GM18873 (cell line): ENCODE measurements around the gene CACNA2D2.

ENCODE experiments used
- ATAC-seq: cut with Tn5 transposase; IDR thresholded peaks from one replicate; pipeline ENCODE4 v1.9.1; 2021; ENCODE audit warnings: mild to moderate bottlenecking, moderate library complexity, moderate number of reproducible peaks; ENCODE audit not compliant: unreplicated experiment, low FRiP score

CACNA2D2 gene

DNA sequence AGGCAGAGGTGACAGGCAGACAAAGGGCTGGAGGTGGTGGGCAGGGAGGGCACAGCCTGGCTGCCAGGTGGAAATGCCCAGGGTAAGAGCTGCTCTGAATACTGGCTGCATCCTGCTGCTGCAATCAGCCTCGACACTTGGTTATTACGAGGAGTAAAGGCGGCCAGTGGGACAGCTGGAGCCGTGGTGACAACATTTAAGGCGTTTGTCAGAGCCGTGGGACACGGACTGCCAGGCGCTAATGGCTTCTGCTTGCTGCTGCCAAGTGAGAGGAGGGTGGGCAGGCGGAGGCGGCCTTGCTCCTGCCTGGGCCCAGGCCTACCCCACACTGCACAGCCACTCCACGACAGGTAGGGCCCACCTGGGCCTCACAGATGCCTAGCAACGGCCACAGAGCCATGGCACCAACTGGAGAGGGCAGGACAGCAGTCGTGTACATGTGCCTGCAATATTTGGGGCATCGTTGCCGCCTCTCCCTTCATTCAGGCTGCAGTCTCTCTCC lies 94.9 kb downstream of the CACNA2D2 start:
- ATAC-seq, result no peak

DNA sequence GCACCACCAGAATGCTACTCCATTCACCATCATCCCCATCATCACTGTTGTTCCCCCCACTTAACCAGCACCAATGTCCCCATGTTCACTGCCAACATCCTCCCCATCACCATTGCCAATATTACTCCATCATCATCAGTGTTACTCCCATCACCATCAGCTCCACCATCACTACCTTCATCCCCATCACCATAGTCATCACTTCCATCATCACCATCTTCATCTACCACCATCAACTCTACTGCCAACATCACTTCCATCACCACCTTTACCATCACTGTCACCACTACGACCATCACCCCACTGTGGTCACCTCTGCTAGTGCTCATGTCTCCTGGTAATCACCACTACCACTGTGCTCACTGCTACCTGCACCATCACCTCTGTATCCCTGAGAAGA lies 96.9 kb downstream of the CACNA2D2 start:
- no peak for ATAC-seq

DNA sequence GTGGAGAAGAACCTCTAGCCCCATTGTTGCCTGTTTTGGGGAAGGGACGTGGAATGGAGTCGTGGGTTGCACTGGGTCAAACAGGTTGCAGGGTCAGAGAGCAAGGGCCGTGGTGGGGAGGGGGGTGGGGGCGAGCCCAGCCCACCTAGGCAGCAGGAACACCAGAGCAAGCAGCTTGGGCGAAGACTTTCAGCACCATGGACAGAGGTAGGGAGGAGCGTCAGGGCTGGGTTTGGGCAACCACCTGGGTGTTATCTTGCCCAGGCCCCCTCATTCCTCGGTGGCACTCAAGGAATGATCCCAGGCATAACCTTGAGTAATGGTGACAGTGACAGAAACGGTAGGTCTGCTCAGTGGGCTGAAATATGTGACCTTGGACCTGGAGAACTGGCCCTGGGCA lies 98.2 kb downstream of the CACNA2D2 start:
- no peak for ATAC-seq

DNA sequence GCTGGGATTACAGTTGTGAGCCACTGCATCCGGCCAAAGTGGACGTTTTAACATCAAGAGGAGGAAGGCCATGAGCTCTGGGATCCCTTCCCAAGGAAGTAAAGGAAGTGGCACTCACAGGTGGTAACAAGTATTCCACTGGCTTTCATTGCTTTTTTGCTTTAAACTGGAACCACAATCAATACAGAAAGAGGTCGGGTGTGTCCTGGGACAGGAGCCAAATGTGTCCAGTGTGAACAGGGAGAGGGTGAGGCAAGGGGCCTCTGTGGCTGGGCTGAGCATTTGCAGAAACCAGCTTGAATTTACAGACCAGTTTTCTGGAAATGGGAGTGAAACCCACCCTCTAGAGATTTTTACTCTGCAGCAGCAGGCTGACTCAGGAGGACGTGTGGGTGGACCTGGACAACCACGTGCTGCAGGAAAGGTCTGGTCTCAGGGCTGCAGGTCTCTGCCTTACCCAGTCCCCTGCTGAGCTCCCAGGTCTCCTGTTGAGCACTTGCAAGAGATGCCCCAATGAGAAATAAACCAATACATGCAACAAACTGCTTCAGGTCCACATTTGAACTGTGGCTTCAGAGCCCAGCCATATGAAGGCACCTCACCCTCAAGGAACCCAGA lies 101.3 kb downstream of the CACNA2D2 start:
- no peak for ATAC-seq

DNA sequence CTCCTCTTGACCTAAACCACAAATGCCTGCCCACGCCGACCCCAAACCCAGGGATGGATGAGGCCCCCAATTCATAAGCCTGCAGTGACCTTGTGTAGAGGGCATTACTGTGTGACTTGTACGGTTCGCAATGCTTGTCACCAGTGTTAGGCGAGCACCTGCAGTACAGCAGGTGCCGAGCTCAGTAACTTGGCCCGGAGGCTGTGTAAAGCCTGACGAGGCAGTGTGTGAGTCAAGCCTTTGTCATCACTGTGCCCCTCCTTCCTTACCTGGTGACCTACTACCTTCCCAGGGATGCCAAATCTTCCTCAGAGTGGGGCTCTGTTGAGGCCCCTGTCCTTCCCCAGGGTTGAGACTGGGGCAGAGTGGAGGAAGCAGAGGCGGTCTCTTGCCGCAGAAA lies 106.9 kb downstream of the CACNA2D2 start:
- ATAC-seq, result no peak

DNA sequence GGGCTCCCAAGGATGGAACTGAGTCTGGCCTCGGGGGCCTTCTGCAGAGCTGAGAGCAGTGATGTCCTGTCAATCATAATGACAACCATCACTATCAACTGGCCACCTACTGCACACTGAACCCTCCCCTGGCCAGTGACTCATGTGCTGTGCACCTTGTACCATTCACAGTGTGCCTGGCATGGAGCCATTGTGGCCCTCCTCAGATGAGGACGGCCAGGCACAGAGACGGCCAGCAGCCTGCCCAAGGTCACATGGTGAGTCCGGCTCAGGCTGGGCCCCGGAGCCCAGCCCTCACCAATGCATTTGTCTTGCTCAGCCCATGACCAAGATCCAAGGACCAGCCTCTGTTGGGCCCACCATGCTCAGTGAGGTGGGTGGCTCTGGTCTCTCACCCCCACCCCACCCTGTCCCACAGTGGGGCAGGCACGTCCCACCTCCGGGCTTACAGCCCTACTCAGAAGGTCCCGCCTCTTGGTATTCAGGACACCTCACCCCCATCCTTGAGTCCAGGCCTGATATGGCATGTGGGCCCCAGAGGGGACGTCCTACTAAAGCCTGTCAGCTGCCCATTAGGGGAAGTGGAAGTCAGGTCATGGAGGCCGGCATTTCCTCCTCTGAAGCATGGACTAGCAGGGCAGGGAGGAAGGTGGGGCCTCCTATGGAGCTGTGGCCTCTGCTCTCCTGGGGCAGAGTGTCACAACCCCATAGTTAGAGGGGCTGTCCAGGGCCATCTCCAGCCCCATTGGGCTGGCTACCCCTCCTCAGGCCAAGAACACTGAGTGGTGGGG lies 108.2 kb downstream of the CACNA2D2 start:
- no peak for ATAC-seq

DNA sequence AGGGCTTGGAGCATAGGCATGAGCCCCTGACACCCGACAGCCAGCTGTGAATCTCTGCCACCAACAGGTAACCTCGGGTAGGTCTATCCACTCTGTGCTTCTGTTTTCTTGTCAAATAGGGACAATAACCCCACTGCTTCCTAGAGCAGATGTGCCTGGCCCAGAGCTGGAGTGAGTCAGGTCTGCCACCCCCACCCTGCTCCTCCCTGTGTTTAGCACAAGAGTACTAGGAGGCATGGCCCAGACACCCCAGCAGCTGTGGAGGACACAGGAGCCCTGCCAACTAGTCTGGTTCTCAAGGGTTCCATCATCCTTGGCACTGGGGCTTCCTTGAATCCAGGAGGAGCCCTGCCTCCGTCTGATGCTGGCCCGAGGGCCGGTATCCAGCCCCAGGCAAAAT lies 110.4 kb downstream of the CACNA2D2 start:
- no peak for ATAC-seq

DNA sequence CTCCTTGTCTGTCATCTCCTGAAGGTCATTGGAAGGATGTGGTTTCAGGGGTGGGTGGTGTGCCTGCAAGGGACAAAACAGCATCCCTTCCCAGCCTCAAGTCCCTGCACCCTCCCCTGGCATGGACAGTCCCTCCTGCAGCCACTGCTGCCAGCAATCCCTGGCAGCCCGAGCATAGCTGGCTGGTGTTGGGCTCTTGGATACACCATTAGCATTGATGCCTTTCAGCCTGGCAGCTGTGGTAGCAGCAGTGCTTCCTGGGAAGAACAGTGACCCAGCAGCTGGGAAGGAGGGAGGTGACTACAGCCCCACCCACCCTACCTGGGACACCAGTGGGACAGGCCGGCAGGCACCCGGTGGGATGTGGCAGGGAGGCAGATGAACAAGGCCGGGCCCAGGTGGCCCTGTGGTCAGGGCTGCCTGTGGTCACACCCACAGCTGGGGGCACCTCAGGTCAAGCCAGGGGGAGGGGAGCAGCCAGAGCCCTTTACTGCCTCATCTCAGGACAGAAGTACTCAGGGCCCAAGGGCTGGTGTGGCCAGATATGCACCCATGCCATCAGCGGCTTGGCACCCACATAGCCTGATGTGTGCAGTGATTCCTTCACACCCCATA lies 111.2 kb downstream of the CACNA2D2 start:
- ATAC-seq, result no peak

DNA sequence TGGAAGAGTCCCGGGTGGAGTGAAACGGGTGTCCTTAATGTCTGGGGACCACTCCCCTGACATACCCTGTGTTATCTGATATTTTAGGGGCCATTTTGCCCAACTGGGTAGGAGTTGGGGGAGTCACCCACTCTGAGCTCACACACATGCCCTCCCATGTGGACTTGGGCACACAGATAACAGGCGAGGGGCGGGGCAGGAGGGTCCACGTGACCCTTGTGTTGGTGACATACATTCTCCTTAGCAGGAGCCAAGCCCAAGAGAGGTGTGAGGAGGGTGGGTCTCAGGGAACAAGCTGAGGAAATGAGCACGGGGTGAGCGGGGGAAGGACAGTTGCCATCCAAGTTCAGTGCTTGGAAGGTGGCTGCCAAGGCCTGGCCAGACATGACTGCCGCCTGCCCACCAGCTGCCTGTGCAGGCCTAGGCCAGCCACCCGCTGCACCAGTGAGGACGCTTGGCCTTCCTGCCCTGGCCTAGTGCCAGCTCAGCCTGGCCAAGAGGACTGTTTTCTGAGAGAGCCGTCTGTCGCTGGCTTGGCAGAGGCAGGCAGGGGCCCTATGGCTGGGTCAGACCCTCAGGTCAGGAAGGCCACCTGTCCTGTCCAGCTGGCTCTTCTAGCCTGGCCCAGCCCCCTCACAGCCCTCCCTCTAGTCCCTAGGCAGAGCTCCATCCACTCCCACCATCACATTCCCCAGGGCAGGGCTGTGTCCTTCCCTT lies 112.8 kb downstream of the CACNA2D2 start:
- ATAC-seq, result no peak

DNA sequence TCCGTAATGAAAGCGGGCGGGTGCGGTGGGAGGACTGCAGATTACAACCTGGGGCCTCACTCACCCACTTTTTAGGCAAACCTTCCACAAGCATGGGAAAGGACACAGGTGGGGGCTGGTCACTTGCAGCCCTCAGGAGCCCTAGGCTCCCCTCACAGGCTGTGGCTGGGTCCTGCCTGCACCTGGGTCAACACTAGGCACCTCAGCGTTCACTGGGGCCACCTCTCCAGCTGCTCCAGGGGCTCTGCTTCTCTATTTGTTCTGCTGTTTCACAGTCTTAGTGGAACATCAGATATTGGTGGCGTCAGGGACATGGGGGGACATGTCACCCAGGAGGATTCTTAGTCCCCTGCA lies 114.0 kb downstream of the CACNA2D2 start:
- no peak for ATAC-seq

DNA sequence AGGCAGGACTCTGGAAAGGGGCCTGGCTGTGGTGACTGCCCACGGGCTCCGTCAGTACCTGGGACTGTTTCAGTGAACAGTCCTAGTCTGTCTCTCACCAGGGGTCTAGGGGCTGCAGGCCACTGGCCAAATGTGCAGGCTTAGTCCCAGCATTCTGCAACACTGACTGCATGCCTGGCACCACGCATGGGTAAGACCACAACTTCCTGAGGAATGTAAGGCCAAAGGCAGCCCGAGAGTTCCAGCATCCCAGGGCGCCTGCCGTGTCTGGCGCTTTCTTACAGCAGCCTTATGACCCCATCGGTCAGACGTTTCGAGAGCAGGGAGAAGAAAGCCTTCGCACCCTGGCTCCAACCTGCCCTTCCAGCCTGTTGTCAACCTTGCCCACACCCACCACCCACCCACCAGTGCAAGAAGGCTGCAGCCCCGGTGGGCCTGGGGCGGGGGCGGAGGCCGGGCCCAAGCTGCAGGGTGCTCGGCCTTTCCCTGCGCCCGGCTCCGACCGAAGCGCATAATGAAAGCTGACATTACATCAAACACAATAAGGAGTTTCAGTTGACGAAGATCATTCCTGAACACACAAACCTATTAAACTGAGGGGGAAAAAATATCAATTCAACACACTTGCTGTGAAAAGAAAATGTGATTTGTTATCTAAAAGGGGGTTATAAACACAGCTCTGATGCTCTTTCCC lies 114.6 kb downstream of the CACNA2D2 start:
- no peak for ATAC-seq

DNA sequence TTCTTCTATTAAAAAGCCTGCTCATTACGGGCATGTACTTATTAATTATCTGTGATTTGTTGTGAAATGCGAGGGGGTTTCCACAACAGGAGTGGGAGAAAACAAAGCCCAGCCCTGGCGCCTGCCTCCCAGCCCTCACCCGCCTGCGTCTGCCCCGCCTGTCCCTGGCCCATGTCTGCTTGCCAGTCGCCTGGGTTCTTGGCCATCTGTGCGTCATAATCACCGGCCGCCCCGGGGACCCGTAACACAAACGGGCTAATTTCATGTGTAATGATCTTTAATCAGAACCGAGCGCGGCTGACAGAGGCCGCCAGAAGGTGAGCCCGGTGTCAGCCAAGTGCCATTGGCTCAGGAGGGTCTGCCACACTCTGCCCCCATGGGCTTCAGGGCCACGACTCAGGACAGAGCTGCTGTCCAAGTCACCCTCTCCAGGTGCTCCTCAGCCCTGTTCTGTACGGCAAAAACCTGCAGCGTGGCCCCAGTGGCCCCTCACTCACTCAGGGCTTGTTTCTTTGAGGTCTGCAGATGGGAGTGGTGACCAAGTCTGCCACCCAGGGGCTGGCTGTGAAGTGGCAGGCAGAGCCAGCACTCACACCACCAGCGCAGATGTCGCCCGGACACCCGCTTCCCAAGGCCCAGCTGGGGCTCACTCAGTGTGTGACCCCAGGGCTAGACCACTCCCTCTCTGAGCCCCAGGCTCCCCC lies 115.3 kb downstream of the CACNA2D2 start:
- no peak for ATAC-seq

DNA sequence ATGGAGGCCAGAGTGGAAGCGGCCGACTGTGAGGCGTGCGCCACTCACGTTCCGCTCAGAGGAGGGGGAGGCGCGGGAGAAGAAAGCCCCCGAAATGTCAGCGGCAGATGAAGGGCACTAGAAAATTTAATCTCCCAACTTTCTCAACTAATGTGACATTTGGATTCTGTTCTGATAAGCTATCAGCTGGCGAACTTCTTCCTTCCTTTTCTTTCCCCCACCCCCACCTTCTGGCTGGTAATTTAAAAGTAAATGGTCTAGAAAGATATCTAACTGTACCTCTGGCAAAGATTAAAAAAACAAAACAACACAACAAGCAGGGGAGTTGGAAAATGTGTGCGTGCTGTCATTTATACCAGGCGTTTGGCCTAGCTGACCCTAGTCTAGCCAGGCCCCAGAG lies 117.7 kb downstream of the CACNA2D2 start:
- no peak for ATAC-seq

DNA sequence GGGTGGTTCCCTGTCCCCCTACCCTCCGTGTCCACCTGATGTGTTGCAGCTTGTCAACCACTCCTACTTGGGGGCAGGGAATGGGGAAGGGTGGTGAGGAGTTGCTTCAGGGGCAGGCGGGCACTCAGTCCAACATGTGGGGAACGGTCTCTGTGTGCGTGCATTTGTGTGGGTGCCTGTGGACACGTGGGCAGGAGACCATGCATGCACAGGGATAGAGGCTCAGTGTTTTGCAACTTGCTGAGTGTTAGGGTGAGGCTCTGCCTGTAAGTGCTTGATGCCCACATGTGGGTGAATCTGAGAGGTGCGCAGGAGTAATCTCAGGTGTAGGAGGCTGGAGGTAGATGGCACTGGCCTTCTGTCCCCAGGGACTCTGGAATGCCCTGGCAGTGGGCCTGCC lies 119.7 kb downstream of the CACNA2D2 start:
- ATAC-seq, result no peak

DNA sequence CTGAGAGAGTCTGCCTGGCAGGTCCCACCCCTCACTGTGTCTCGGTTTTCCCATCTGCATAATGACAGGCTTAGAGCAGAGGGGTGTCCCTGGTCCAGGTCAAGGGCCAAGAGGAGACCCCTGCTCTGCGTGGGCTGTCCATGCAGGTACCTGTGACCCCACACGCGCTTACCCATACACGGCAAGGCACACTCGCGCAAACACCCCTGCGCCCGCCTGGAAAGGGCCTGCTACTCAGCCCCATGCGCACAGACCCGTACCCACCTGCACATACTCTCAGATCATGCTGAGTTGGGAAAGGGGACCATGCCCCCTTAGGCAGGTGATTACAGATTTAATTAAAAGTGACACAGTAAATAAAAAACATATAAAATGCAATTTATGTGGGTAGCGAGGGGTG lies 120.7 kb downstream of the CACNA2D2 start:
- ATAC-seq, result no peak

DNA sequence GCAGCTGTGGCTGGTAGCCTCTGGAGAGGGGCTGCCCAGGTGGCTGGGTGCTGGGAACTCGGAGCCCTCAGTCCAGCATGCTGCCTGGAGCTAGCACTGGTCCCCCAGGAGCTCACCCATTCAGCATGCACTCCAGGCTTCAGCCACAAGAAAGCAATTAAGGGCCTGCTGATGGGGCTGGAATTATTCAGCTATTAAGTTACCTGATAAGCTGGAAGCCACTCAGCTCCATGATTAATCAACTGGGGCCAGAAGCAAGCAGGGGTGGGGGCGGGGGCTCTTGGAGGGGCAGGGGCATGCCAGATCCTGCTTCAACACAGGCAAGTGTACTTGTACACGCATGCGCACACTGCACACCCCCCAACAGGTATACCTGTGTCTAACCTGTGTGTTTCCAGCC lies 122.1 kb downstream of the CACNA2D2 start:
- ATAC-seq, result no peak

DNA sequence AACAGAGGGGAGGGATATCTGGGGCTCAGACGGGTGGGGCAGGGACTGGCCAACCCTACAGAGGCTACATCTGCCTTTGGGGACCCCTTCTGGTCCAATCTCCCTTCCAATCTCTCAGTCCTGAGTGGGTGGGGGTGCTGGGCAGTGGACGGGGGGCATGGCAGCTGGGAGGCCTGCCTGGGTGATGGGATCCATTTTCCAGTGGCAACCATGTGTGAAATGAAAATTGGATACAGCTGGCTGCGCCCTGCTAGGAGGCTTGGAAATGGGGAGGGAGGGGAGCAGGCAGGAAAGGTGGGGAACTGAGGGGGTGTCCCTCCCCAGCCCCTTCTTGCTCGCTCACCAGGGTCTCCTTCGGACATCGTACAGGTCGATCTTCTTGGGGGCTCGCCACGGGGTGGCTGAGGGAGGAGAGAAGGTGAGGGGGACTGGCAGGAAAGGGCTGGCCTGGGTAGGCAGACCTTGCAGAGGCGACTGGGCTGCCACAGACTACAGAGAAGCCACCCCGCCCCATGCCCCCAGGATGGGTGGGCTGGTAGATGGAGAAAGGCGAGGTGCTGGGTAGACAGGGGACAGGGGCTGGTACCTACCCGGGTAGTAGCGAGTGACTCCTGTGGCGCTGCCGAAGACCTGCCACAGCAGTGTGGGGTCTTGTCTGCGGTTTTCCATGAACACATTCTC lies 122.9 kb downstream of the CACNA2D2 start:
- no peak for ATAC-seq

DNA sequence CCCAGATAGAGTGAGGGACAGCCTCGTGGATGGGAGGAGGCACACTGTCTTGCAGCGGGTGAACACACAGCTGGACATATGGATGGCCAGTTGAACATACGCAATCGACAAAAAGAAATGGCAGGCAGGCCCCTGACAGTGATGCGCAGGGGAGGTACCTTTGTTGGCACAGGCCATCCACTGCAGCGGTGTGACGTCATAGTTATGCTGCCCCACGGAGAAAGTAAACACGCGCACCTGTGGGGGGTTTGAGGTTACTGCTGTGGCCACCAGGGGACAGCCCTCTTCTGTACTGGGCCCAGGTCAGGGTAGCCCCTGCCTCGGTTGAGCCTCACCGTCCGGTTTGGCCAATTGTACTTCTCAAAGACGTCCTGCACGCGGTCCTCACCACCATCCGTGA lies 124.7 kb downstream of the CACNA2D2 start:
- no peak for ATAC-seq

DNA sequence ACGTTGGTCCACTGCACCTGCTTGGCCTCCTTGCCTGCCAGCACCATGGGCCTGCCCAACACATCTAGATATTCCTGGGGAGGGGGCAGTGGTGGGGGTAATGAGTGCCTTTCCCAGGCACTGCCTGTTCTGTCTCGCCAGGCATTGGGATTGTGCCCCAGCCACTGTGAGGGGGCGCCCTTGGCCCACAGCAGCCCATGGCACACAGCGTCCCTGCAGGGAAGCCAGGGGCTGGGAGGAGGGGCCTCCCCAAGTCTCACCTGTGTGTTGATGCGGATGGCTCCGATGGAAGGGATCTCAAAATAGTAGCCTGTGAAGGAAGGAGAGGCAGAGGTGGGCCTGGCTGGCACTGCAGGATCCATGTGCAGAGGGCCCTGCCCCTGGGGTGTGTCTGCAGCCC lies 125.4 kb downstream of the CACNA2D2 start:
- no peak for ATAC-seq
